ENCODE measurements around the gene SIK3.
A peak's percentile ranks its signal among the peaks of the same experiment; 100 is the strongest.

The SIK3 gene

DNA sequence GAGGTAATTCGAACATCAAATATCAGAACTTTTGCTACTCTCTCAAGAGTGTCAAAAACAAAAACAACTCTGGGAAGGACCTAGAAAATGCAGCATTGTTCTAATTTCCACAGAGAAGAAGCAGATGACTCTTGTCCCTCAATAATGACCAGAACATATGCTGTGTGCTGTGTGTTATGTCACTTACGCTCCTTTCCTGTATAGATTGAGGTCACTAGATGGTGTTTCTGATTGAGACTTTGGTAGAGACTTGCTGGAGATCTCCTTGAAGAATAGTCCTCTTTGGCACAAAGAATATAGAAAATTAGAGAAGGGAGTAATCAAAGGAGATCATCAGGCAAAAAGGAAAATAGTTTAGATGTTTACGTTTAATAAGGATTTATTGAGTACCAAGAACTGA, 2.3 kb upstream of the SIK3 start:
- Histone ChIP-seq H3K27ac (ENCODE audit: low read length) (no peak overlapping the region), H3K4me1 (ENCODE audit: insufficient read depth, low read length) (peaks cover 16% of the 10 kb centered on the region), H3K9me3 (ENCODE audit: insufficient read depth, low read depth, low read length) (no peaks in the 10 kb centered on the region), H3K9ac (ENCODE audit: low read depth, low read length) (no peak overlapping the region), H3K4me3 (ENCODE audit: low read length) (no peak overlapping the region), H3K36me3 (ENCODE audit: insufficient read depth, low read depth, low read length) (no peaks in the 10 kb centered on the region), H3K27me3 (ENCODE audit: insufficient read depth, low read length) (no peaks in the 10 kb centered on the region)

DNA sequence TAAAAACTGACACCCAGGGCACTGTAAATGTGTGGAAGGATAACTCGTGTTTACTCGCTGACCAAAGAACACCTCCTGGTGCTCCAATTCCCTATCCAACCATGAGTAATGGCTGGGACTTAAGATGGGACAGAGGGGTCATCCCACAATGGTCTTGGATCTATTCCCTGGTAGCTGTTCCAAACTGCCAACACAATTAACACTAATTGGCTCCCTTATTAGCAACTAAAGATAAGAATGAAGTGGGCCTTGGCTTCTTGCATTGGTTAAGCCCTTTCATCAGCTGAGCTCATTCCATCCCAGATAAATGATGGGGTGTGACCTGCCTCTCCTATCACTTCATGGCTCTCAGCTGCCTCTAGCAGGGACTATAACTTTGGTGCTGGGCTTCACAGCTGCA, 1.5 kb upstream of the SIK3 start:
- H3K9me3 ChIP-seq (ENCODE audit: insufficient read depth, low read depth, low read length), result no peaks in the 10 kb centered on the region
- no peak overlapping the region for H3K9ac ChIP-seq (ENCODE audit: low read depth, low read length)
- no peaks in the 10 kb centered on the region for H3K27me3 ChIP-seq (ENCODE audit: insufficient read depth, low read length)
- H3K4me1 ChIP-seq (ENCODE audit: insufficient read depth, low read length), result peaks cover 20% of the 10 kb centered on the region
- no peak overlapping the region for H3K27ac ChIP-seq (ENCODE audit: low read length)
- no peaks in the 10 kb centered on the region for H3K36me3 ChIP-seq (ENCODE audit: insufficient read depth, low read depth, low read length)
- no peak overlapping the region for H3K4me3 ChIP-seq (ENCODE audit: low read length)

DNA sequence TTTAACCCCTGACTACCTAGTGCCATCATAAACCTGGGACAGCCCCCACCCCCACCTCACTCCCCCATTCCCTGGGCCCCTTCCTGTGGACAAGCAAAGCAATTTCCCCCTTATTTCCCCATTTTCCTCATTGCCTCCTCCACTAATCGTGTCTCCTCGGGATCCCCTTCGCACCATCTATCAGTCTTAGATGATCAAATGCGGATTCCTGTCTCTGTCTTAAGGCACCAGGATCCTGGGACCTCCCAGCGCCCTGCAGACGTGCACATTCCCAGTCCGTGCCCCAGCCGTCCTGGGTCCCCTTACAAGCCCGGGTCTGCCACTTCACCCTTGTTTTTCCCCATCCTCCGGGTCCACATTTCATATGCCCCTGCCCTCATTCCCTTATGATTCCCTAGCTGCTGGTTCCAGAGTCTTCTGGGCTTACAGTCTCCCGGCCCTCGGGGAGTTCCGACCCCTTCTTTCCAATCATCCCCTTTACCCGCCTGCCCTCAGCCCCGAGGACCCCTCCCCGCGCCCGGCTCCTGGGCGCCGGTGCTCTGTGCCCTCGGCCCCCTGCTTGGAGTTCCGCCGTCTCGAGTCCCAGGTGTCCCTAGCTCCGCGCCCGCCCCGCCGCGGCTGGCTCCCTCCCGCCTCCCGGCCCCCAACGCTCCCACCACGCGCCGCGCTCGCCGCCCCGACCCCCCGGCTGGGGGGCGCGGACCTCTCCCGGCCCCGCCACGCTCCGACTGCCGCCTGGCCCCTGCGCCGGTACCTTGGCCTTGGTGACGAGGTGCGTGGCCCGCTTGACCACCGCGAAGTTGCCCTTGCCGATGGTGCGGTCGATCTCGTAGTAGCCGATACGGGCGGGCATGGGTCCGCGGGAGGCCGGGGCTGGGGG, 599 bp downstream of the SIK3 start:
- Histone ChIP-seq H3K36me3 (ENCODE audit: insufficient read depth, low read depth, low read length) (no peaks in the 10 kb centered on the region), H3K27ac (ENCODE audit: low read length) (peak overlapping the region; percentile 62), H3K4me1 (ENCODE audit: insufficient read depth, low read length) (peaks cover 20% of the 10 kb centered on the region), H3K9me3 (ENCODE audit: insufficient read depth, low read depth, low read length) (no peaks in the 10 kb centered on the region), H3K4me3 (ENCODE audit: low read length) (peak overlapping the region; percentile 81), H3K27me3 (ENCODE audit: insufficient read depth, low read length) (no peaks in the 10 kb centered on the region), H3K9ac (ENCODE audit: low read depth, low read length) (peak overlapping the region; percentile 91)

DNA sequence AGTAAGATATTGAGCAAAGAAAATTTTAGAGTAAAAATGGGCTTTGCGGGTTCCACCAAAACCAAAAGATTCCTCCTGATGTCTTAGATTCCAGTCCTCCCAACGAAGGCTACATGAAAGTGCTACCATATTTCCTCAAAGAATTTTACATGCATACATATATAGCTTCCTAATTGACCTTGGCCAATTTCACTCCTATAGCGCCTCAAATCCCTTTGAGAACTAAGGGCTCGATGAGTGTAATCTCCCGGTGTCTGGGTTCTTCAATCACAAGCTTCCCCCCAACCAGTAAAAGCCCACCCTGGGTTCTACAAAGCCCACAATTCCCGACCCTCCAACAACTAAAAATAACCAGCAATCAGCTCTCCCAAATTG, 1.2 kb downstream of the SIK3 start:
- Histone ChIP-seq H3K27ac (ENCODE audit: low read length) (no peak overlapping the region), H3K4me3 (ENCODE audit: low read length) (peak overlapping the region; percentile 81), H3K4me1 (ENCODE audit: insufficient read depth, low read length) (peaks cover 20% of the 10 kb centered on the region), H3K9ac (ENCODE audit: low read depth, low read length) (peak overlapping the region; percentile 91; the same call in 1 of the 2 replicates), H3K27me3 (ENCODE audit: insufficient read depth, low read length) (no peaks in the 10 kb centered on the region), H3K9me3 (ENCODE audit: insufficient read depth, low read depth, low read length) (no peaks in the 10 kb centered on the region), H3K36me3 (ENCODE audit: insufficient read depth, low read depth, low read length) (no peaks in the 10 kb centered on the region)

DNA sequence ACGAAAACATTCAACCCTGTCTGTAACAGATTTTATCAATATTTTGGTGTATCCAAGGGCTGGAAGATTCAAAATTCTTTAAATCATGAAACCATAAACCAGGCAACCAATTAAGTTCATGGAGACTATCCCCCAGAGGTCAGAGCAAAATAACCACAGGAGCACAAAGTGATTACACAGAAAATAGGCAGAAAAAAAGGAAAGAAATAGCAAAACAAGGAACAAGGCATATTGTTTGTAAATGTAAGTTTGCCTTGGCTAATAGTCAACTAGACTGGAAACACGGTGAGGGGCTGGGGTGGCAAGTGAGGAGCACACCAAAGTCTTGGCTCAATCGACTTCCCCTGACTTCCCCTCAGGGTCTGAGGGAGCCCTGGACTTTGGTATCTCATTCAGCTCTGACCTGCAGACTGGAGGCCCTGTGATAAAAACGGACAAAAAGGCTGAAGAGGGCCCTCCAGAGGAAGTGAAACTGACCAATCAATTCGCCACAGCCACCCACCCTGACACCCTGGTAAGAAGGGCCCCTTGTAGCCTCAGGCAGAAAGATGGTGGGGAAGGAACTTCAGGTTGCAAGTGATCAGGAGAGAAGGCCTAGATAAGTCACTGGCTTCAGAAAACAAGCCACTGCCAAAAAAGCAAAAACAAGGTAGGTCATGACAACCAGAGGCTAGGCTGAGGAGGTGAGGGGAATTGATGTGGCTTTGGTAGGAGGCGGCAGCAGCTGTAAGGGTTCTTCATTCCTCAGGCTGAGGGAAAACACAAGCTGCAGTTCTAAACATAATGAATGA, 1.8 kb downstream of the SIK3 start:
- H3K4me1 ChIP-seq (ENCODE audit: insufficient read depth, low read length), result peaks cover 20% of the 10 kb centered on the region
- H3K27ac ChIP-seq (ENCODE audit: low read length), result peak overlapping the region; percentile 2
- H3K4me3 ChIP-seq (ENCODE audit: low read length), result peak overlapping the region; percentile 81
- no peaks in the 10 kb centered on the region for H3K9me3 ChIP-seq (ENCODE audit: insufficient read depth, low read depth, low read length)
- peak overlapping the region; percentile 91; the same call in 1 of the 2 replicates for H3K9ac ChIP-seq (ENCODE audit: low read depth, low read length)
- H3K36me3 ChIP-seq (ENCODE audit: insufficient read depth, low read depth, low read length), result no peaks in the 10 kb centered on the region
- H3K27me3 ChIP-seq (ENCODE audit: insufficient read depth, low read length), result no peaks in the 10 kb centered on the region

DNA sequence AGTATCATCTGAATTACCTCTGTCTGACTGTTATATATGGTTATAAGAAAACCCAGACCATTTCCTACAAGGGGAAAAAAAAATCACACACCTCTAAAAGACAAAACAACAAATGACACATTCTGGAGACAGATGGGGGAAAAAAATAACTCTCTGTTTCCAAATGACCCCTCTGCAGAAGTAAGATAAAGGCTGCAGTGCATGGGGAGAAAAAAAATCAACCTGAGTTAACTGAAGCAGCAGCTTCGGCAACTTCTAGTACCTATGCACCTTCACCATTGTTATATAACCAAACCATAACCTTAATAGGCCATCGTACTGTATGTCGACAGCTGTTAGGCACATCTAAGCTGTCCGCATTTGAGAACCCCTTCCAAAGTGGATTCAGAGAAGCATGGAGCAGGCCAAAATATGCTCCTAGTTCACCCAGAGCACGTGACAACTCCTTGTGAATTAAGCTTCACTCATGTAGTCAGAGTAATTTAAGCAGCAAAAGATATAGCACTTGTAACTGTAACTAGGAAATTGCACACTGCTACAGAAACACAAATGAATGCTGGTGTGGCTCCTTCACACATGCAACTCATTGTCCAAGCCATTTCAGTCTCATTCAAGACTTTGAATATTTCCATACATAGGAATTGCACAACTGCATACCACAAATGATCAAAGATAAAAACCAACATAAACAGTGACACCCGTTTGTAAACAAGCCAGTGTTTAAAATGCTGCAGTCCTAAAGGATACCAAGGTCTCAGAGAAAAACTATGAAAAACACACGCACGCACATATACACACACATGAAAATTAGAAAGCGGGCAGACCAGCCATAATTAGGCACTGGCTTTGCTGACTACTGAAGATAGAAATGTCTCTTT, 2.7 kb downstream of the SIK3 start:
- Histone ChIP-seq H3K9ac (ENCODE audit: low read depth, low read length) (peak overlapping the region; percentile 91; the same call in 1 of the 2 replicates), H3K36me3 (ENCODE audit: insufficient read depth, low read depth, low read length) (no peaks in the 10 kb centered on the region), H3K27me3 (ENCODE audit: insufficient read depth, low read length) (no peaks in the 10 kb centered on the region), H3K9me3 (ENCODE audit: insufficient read depth, low read depth, low read length) (no peaks in the 10 kb centered on the region), H3K27ac (ENCODE audit: low read length) (peak overlapping the region; percentile 2), H3K4me3 (ENCODE audit: low read length) (peak overlapping the region; percentile 81), H3K4me1 (ENCODE audit: insufficient read depth, low read length) (peaks cover 20% of the 10 kb centered on the region)

DNA sequence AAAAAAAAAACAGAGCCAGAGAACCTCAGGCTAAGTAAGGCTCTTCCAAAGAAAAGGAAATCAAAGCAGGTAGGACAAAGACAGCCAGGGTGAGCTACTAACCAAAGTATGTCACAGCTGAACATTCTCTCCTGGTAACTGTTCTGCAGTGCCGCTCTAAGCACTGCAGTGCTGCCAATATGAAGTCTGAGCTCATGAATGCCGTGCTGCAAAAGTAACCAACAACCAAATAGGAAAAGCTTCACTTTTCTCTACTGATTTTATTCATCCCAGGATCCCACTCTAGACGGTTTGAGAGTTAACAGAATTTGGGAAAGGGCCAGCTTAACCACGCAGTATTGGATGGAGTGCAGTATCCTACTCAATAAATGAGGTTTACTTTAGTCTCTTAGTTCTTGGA, 3.5 kb downstream of the SIK3 start:
- Histone ChIP-seq H3K9ac (ENCODE audit: low read depth, low read length) (no peak overlapping the region; the same call in 1 of the 2 replicates), H3K4me3 (ENCODE audit: low read length) (no peak overlapping the region), H3K27ac (ENCODE audit: low read length) (no peak overlapping the region), H3K36me3 (ENCODE audit: insufficient read depth, low read depth, low read length) (no peaks in the 10 kb centered on the region), H3K27me3 (ENCODE audit: insufficient read depth, low read length) (no peaks in the 10 kb centered on the region), H3K9me3 (ENCODE audit: insufficient read depth, low read depth, low read length) (no peaks in the 10 kb centered on the region), H3K4me1 (ENCODE audit: insufficient read depth, low read length) (peaks cover 20% of the 10 kb centered on the region)

DNA sequence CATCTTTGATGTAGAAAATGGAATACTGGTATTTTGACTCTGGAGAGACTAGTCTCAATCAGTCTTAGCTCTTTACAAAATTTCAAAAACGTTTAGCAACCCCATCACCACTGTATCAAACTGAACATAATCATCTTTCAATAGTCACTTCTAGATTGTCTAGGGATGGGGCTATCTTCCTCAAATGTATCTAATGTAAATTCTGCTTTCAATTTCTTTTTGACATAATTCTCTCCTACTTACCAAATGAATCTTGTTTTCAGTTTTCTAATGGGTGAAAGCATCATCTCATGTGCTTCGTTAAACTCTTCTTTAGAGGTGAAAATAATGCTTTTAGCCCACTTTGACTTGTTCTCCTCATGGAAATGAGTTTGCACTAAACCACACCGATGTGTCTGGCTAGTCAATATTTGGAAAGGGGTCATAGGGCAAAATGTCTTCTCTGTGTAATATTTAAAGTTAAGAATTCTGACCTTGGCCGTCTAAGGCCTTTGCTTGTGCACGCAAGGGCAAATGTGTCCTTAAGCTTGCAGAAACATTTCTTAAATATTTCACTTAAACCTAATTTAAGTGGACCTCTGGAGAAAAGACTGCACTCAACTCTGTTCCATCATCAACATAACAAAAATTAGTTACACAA, 5.2 kb downstream of the SIK3 start:
- peaks cover 13% of the 10 kb centered on the region for H3K4me1 ChIP-seq (ENCODE audit: insufficient read depth, low read length)
- no peak overlapping the region for H3K4me3 ChIP-seq (ENCODE audit: low read length)
- H3K27ac ChIP-seq (ENCODE audit: low read length), result no peak overlapping the region

DNA sequence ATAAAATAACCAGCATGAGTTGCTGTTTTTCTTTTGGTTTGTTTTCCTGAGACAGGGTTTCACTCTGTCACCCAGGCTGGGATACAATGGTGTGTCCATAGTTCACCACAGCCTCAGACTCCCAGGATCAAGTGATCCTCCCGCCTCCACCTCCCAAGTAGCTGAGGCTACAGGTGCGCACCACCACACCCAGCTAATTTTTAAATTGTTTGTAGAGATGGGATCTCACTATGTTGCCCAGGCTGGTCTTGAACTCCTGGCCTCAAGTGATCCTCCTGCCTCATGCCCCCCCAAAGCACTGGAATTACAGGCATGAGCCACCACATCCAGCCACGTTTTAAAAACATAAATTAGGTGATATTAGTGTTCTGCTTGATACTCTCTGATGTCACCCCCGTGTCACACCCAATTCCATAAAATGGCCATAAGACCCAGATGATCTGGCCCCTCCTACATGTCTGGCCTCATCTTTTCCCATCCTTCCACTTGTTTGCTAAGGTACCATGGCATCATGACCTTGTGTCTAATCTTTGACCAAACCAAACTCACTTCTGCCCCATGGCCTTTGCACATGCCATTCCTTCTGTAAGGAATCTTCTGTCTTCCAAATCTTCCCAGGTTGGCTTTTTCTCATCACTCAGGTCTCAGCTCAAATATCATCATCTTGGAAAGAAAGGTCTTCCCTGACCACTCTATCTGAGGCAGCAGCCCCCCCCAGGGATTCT, 6.3 kb downstream of the SIK3 start:
- Histone ChIP-seq H3K4me1 (ENCODE audit: insufficient read depth, low read length) (peaks cover 13% of the 10 kb centered on the region), H3K9ac (ENCODE audit: low read depth, low read length) (no peak overlapping the region), H3K27ac (ENCODE audit: low read length) (no peak overlapping the region), H3K27me3 (ENCODE audit: insufficient read depth, low read length) (no peaks in the 10 kb centered on the region), H3K9me3 (ENCODE audit: insufficient read depth, low read depth, low read length) (no peaks in the 10 kb centered on the region), H3K4me3 (ENCODE audit: low read length) (no peak overlapping the region), H3K36me3 (ENCODE audit: insufficient read depth, low read depth, low read length) (no peaks in the 10 kb centered on the region)

More for the DNA sequence above, 5.2 kb downstream of the SIK3 start:
- H3K27me3 ChIP-seq (ENCODE audit: insufficient read depth, low read length), result no peaks in the 10 kb centered on the region
- H3K36me3 ChIP-seq (ENCODE audit: insufficient read depth, low read depth, low read length), result no peaks in the 10 kb centered on the region
- H3K9ac ChIP-seq (ENCODE audit: low read depth, low read length), result no peak overlapping the region
- H3K9me3 ChIP-seq (ENCODE audit: insufficient read depth, low read depth, low read length), result no peaks in the 10 kb centered on the region

DNA sequence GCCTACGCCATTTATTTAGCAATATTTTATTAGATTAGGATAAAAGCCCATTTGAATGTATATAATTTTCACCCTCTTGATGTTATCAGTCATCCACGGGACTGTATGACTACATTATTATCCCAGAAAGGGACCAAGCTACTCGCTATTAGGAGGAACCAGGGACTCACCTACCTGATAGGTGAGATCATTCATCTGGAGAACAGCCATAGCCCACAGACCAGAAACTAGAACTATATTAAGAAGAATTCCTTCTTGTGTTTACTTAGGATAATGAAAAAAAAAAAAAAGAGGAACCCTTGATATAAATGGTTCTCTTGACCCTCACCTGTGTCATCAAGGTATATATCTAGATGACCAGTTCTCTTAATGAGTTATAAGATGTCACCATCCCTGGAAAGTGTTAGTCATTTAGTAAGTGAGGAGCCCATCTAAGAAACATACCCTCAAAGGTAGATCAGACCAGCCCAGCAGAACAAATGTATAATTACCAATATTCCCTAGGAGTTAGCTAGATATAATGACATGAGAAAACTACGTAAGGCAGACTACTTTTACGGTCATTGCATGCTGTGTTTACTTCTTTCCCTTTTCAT, 8.0 kb downstream of the SIK3 start:
- no peaks in the 10 kb centered on the region for H3K36me3 ChIP-seq (ENCODE audit: insufficient read depth, low read depth, low read length)
- H3K27me3 ChIP-seq (ENCODE audit: insufficient read depth, low read length), result no peaks in the 10 kb centered on the region
- H3K4me3 ChIP-seq (ENCODE audit: low read length), result no peak overlapping the region
- peaks cover 3% of the 10 kb centered on the region; the same call in 1 of the 2 replicates for H3K4me1 ChIP-seq (ENCODE audit: insufficient read depth, low read length)
- H3K9me3 ChIP-seq (ENCODE audit: insufficient read depth, low read depth, low read length), result no peaks in the 10 kb centered on the region
- no peak overlapping the region for H3K27ac ChIP-seq (ENCODE audit: low read length)
- H3K9ac ChIP-seq (ENCODE audit: low read depth, low read length), result no peak overlapping the region
